Panc1 (cell line): Measurements from ENCODE around the gene CNOT1.

ENCODE experiments used
- CTCF ChIP-seq: fragments of 450-650 bp; IDR thresholded peaks from 2 replicates; pipeline ENCODE4 v1.5.1; 2017; ENCODE audit warnings: mild to moderate bottlenecking
- REST ChIP-seq, 2 experiments: IDR thresholded peaks; 2 replicates each; pipeline ENCODE4 v1.6.1; 2011 to 2012; ENCODE audit warnings: low read depth in 2 of 2, control low read depth in 1 of 2, low read length in 1 of 2, mild to moderate bottlenecking in 1 of 2, moderate library complexity in 1 of 2; ENCODE audit not compliant: insufficient read depth in 1 of 2
- TCF7L2 ChIP-seq: IDR thresholded peaks from 2 replicates; pipeline ENCODE4 v1.6.1; 2011; ENCODE audit warnings: mild to moderate bottlenecking, low read depth, low read length, inconsistent platforms

DNA sequence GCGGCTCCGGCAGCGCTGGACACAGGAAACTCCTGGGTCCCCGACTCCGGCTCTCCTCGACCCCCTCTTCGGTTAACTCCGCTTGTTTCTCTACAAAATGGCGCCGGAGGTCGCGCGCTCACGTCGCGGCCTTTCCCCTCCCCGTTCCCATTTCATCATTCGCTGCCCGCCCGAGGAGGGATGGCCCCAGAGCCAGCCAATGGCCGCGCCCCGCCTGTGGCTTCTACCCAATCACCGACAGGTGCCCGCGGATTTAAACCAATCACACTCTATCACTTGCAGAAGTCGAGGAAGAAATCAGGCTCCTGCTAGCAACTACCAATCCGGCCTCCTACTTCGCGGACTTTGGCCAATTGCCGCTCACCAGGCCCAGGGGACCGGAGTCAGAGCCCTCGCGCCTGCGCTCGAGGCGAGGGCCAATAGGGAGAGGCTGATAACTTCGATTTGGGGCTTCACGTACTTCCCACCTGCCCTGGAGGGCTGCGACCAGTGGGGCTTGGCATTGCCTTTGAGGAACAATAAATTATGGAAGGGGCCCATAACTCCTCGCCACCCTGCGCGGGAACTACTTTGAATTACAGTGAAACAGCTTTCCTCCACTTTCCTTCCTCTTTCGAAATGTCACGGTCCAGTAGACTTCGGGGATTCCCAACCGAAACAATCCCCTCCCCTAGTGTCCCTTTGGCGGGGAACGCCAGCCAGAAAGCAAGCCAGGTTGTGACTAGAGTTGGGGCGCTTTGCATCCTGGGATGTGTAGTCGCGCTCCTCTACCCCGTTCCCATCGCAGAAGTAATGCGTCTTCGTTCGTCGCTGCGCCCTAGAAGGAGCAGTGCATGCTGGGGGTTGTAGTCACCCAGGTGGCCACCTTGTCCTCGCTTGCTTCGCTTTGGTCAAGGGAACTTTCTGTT is at the start of gene CNOT1:
- TF ChIP-seq CTCF (no peak), REST (IDR thresholded peaks at IDR 0.05; ENCODE audit: insufficient read depth in 1 of 2, low read depth in 2 of 2, low read length in 1 of 2) (0 out of 4 replicates have a peak, but pooled peaks of 1 of the 2 experiments have one; percentile 1), TCF7L2 (no peak)
